HG03097 (cell line): ENCODE measurements around the gene LYST.
A peak's percentile ranks its signal among the peaks of the same experiment; 100 is the strongest.

Experiments used
- ATAC-seq: cut with Tn5 transposase; IDR thresholded peaks from one replicate; pipeline ENCODE4 v1.9.1; 2021; ENCODE audit not compliant: unreplicated experiment, low FRiP score

Gene LYST

GRCh38 chr1:235885655-235886262 is 19.1 kb upstream of the LYST start:
- no peak for ATAC-seq

DNA sequence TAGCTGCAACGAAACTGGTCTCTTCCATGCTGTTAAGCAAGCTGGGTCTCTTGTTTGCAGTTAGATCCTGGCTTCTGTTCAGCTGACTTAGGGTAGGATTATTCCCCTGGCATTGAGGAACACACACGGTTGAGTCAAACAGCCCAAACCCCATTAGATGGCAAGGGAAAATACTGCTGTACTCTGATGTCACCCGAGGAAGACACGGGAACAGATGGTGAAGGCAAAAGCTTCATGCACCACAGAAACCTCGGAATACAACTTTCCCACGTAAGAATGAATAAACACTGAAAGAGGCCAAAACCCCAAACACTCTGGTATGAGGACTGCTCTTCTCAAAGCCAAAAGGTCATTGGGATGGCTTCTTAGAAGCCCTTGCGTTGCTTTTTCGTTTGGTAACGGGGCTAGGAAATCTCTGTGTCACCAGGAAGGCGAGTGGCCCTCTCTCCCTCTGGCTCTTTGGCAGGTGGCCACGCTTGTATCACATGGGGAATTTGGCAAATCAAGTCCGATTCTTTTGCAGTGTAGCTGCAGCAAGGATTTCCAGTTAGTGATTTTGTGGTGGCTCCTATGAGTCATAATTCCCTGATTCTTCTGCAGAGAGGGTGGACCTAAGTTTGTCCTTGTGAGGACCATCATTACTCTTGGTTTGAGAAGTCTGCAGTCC is 16.7 kb upstream of the LYST start:
- no peak for ATAC-seq

DNA sequence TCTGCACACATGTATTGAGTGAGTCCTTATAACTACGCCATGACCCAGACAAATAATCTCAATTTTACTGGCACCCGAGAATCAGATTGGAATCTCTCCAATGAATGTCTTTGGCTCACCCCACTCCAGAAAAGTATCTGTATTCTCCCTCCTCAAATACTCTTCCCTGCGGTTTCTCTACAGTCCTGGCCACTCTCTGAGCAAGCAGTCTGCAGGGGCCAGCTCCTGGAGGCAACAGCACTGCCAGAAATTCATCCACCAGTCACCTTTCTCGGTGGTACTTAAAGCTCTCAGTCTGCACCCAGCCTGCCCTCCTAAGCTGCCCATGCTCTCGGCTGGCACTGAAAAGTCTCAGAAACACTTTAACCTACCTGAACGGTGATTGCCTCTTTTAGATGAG is 16.1 kb upstream of the LYST start:
- ATAC-seq: no peak

- ATAC-seq: no peak
Observed at GRCh38 chr1:235881930-235882700, 15.4 kb upstream of the LYST start.

DNA sequence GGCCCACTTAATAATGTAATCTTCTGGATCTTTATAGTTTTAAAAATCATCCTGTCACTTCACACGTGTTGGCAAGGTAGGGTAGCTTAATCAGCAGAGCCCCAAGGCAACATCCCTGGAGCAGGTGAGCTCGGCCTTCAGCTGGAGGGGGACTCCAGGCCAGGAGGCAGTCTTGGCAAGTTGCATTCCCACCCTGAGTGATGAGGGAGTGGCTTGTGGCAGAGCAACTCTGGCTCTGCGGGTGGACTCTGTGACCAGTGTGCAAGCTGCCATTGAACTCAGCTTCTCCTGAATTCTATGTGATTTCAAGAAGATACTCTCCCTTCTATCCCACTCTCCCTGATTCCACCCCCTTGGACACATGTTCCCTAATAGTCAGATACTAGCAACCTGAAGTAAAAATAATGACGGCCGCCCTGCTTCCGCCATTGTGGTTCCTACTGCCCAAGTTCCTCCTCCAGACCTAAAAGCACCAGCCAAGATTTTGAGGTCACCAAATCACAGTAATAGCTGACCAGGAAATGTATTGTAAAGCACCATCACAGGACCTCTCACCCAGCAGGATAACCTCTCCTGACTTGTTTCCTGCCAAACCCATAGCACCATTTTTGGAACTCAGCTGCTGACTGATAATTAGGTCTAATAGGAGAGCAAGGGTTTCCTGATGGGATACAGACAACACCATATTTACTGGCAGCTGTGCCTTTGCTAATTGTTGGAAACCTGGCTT is 11.5 kb upstream of the LYST start:
- no peak for ATAC-seq

GRCh38 chr1:235876402-235876841 is 9.7 kb upstream of the LYST start:
- ATAC-seq: no peak

DNA sequence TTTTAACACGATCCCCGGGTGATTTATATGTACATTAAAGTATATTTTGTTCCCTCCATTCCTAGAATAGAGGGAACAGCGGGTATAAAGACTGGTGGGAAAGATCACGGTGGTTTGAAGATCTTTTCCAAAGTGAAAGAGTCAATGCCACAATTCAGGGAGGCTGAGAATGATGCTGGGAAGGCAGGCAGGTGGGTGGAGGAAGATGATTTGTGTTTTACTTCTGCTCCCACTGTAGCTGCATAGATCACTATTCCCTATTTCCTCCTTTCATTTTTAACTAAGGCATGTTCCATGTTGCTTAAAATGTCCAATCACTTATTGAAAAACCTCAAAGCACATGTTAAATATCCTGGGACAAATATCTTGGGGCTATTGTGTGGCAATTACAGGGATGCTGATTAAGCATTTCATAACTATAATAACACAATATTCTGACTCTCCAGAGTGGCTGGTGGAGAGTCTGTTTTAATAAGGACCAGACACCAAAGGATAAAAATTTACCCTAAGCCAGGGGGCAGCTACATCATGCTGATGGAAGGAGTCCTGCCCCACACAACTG is 8.4 kb upstream of the LYST start:
- no peak for ATAC-seq

GRCh38 chr1:235874261-235874660 is 7.6 kb upstream of the LYST start:
- no peak for ATAC-seq

DNA sequence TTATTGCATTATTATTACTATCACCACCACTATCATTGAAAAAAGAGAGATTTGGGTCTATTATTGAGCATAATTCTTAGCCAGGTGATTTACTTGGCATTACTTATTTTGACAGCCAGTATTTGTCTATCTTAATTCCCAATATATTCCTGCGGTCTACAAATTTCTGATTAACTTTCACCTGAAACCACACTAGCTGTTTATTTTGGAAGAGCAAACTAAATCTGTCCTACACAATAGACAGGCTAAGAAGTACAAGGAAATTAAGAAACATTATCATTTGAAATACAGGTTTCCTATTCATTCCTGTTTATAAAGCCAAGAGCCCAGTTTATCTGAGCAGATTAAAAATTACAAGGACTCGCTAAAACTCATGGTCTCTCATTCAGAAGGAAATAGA is 6.9 kb upstream of the LYST start:
- ATAC-seq: no peak

DNA sequence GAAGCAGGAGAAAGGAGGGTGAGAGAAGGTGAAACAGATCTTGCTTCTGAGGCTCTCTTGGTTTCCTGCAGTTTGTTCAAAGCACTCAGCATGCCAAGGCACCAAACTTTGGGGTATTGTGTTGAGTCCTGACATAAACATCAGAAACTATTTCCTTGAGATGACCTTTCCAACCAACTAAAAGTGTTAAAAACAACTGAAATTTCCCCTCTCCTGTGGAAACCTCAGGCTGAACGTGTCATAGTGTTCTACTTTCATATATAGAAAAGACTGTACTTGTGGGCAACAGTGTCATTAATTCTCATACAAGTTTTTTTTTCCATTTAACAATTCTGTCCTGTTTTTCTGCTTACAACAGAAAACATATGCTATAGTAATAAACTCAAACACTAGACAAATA is 6.3 kb upstream of the LYST start:
- ATAC-seq: no peak

DNA sequence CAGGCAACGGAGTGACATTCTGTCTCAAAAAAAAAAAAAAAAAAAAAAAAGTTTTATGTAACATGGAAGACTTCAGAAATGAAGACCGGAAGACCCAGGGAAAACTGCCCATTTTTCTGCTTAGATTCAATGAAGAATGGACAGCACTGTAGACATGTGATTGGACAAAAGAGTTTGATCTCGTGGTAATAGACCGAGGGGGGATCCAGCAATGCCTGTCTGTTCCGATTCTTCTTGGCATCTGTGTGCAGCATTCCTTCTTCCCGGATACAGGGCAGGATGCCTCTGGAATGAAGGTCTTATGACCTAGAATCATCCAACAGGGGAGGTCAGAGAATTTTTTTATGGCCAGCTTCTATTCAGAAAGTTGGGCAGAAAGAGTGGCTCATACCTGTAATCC is 5.6 kb upstream of the LYST start:
- no peak for ATAC-seq

DNA sequence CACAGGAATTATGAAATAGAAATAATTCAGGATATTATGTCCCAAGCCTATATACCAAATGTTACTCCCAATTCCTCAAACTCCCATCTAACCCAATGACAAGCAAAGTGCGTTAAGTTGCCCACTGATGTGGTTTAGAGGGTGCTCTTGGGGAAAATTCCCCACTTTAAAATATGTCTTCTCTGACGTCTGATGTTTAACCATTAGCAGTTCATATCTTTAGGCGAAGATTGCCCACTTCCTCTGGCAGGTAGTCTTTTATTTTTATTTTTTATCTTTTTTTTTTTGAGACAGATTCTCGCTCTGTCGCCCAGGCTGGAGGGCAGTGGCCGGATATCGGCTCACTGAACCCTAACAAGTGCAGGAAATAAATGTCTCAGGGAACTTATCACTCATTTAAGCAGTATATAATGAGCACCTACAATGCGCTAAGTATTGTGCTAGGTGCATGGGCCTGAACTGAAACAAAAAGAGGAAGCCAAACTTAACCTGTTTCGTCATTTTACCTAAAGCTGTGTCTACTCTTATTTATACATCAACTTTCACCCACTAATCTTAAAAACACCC is 1.3 kb upstream of the LYST start:
- ATAC-seq: peak; percentile 24

GRCh38 chr1:235866913-235867845 is 473 bp upstream of the LYST start:
- ATAC-seq: peak; percentile 72

- ATAC-seq: no peak
Observed at GRCh38 chr1:235865565-235866204, 1.0 kb downstream of the LYST start.

DNA sequence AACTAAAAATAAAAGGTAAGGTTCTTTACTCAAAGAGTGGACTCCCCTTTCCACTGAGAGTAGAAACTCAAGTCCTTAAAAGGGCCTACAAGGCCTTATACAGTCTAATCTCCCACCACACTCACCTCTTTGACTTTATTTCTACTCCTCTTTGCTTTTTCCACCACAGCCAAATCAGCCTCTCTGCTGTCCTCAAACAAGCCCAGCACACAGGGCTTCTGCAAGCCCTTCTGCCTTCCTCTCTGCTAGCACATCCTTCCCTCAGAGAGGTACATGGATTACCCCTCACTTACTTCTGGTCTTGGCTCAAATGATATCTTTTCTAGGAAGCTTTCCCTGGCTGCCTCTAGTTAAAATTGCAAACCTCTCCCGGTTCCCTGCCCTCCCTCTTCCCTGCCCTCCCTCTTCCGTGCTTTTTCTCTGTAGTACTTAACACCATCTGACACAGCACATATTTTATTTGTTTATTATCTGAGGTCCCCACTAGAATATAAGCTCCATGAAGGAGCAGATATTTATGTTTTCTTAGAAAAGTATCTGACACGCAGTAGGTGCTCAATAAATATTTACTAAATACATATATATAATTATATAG is 1.7 kb downstream of the LYST start:
- ATAC-seq: no peak

GRCh38 chr1:235864469-235864868 is 2.2 kb downstream of the LYST start:
- ATAC-seq: no peak

GRCh38 chr1:235863699-235864093 is 3.0 kb downstream of the LYST start:
- no peak for ATAC-seq

- ATAC-seq: no peak
Observed at GRCh38 chr1:235861857-235862256, 4.8 kb downstream of the LYST start.

DNA sequence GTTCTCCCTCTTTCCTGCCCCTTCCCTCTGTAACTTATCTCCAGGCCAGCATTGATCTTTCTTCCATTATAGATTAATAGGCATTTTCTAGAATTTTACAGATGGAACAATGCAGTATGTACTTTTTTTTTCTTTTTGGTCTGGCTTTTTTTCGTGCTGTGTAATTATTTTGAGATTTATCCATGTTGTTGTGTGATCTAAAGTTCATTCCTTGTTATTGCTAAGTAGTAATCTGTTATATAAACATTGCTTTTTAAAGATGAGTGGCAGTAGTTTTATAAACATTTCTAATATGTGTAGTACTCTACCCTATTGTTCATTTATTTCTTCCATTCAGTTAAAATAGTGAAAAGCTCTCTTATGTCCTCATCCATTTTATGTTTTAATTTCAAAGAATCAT is 5.9 kb downstream of the LYST start:
- ATAC-seq: no peak
